HCT116 (cell line): ENCODE results near the gene RIPOR1. TPM values are rescaled to one million over a fixed set of nuclear protein-coding genes. Genes with fewer than 3 reads are reported as not detected.

Experiments used
- ATAC-seq: fragments of 200-7000 bp; cut with Tn5 transposase; 2 replicates; pipeline ENCODE4 v1.9.1; 2020; ENCODE audit warnings: mild to moderate bottlenecking, moderate library complexity
- BruUV-seq: library from RNA; stranded (reverse); fragments of 400-500 nt; replicated peaks from 2 replicates; lab custom pipeline; 2021; lab: Mats Ljungman, UMichigan
- CTCF ChIA-PET: fragments of 300-600 bp; sonication (Branson Sonifier 250); formaldehyde crosslinking; loops from one replicate; lab custom pipeline; 2021; ENCODE audit warnings: antibody characterized with exemption; lab: Charles Lee
- POLR2A ChIA-PET: fragments of 300-600, 350-600 bp; sonication (Branson Sonifier 250); formaldehyde crosslinking; loops from one replicate; lab custom pipeline; 2021; ENCODE audit warnings: antibody characterized with exemption; lab: Charles Lee
- RAD21 ChIA-PET, 2 experiments: fragments of 300-600 bp; sonication (Branson Sonifier 250); formaldehyde crosslinking; loops; one replicate each; lab custom pipeline; 2023; ENCODE audit warnings: low total read pairs in 2 of 2; ENCODE audit not compliant: uncharacterized antibody in 2 of 2, unreplicated experiment in 2 of 2, low non-redundant PET in 1 of 2; lab: Charles Lee
- DNase-seq: peaks from one replicate; pipeline ENCODE4 v3.0.0-alpha.2; 2010; ENCODE audit warnings: low read depth, low spot score
- H2AFZ ChIP-seq: fragments of 200-600 bp; shearing (Covaris generic), sonication (generic); 2 replicates; pipeline ENCODE4 v1.6.1; 2017; ENCODE audit warnings: low read depth, mixed run types, mixed read lengths, antibody characterized with exemption, low read length; ENCODE audit not compliant: poor library complexity, severe bottlenecking
- H3K27ac ChIP-seq: 2 replicates; pipeline ENCODE4 v1.5.1; 2012; ENCODE audit warnings: low read depth, low read length
- H3K27me3 ChIP-seq: fragments of 200-600 bp; sonication (generic); 2 replicates; pipeline ENCODE4 v1.6.1; 2016; ENCODE audit warnings: mixed run types, low read length, mixed read lengths; ENCODE audit not compliant: insufficient read depth
- H3K36me3 ChIP-seq, 2 experiments: fragments of 200-500 bp in 1 of 2; fragments of 200-600 bp in 1 of 2; sonication (Bioruptor generic) in 1 of 2; sonication (generic) in 1 of 2; 2 replicates each; pipeline versions ENCODE4 v1.5.1 to v1.6.1; 2014 to 2016; ENCODE audit warnings: low read length in 2 of 2, inconsistent platforms in 1 of 2, mixed read lengths in 1 of 2, mixed run types in 1 of 2; ENCODE audit not compliant: insufficient read depth in 2 of 2, control insufficient read depth in 1 of 2
- H3K4me1 ChIP-seq, 2 experiments: fragments of 200-600 bp in 1 of 2; sonication (generic) in 1 of 2; 2 replicates each; pipeline versions ENCODE4 v1.5.1 to v1.6.1; 2012 to 2017; ENCODE audit warnings: low read length in 2 of 2, inconsistent platforms in 1 of 2, mild to moderate bottlenecking in 1 of 2, mixed read lengths in 1 of 2, mixed run types in 1 of 2, moderate library complexity in 1 of 2; ENCODE audit not compliant: insufficient read depth in 2 of 2, control insufficient read depth in 1 of 2
- H3K4me2 ChIP-seq: fragments of 200-600 bp; sonication (generic); 2 replicates; pipeline ENCODE4 v1.6.1; 2017; ENCODE audit warnings: mixed run types, low read length, mixed read lengths
- H3K4me3 ChIP-seq, 2 experiments: fragments of 200-600 bp in 1 of 2; sonication (generic) in 1 of 2; replicated peaks in 1 of 2; 2 replicates each; pipeline ENCODE4 v1.5.1; 2011 to 2016; ENCODE audit warnings: low read length in 2 of 2, control low read depth in 1 of 2, low read depth in 1 of 2, mild to moderate bottlenecking in 1 of 2, mixed read lengths in 1 of 2, mixed run types in 1 of 2
- H3K79me2 ChIP-seq: fragments of 200-600 bp; sonication (generic); 2 replicates; pipeline ENCODE4 v1.6.1; 2017; ENCODE audit warnings: mild to moderate bottlenecking, mixed run types, low read length, moderate library complexity, mixed read lengths; ENCODE audit not compliant: insufficient read depth
- H3K9ac ChIP-seq: fragments of 200-600 bp; sonication (generic); 2 replicates; pipeline ENCODE4 v1.6.1; 2016; ENCODE audit warnings: low read length, mixed read lengths
- H3K9me2 ChIP-seq: fragments of 200-600 bp; sonication (generic), shearing (Covaris generic); 2 replicates; pipeline ENCODE4 v1.6.1; 2017; ENCODE audit warnings: mixed run types, mild to moderate bottlenecking, moderate library complexity; ENCODE audit not compliant: insufficient read depth
- H3K9me3 ChIP-seq, 2 experiments: fragments of 200-500 bp in 1 of 2; fragments of 200-600 bp in 1 of 2; sonication (Bioruptor generic) in 1 of 2; sonication (generic) in 1 of 2; 2 replicates each; pipeline ENCODE4 v1.6.1; 2014 to 2017; ENCODE audit warnings: low read length in 2 of 2, mixed read lengths in 2 of 2, inconsistent platforms in 1 of 2, low read depth in 1 of 2, mild to moderate bottlenecking in 1 of 2, mixed run types in 1 of 2, moderate library complexity in 1 of 2; ENCODE audit not compliant: control insufficient read depth in 1 of 2, insufficient read depth in 1 of 2
- H4K20me1 ChIP-seq: fragments of 200-600 bp; sonication (generic), shearing (Covaris generic); 2 replicates; pipeline ENCODE4 v1.6.1; 2017; ENCODE audit warnings: mixed run types, mild to moderate bottlenecking, moderate library complexity; ENCODE audit not compliant: insufficient read depth
- CBX3 ChIP-seq: IDR thresholded peaks from 2 replicates; pipeline ENCODE4 v1.6.1; 2012; ENCODE audit warnings: low read depth
- CEBPB ChIP-seq: IDR thresholded peaks from 2 replicates; pipeline ENCODE4 v1.6.1; 2012; ENCODE audit warnings: low read depth
- EZH2 ChIP-seq: fragments of 200-600 bp; sonication (generic); IDR thresholded peaks from 2 replicates; pipeline ENCODE4 v1.6.1; 2017; ENCODE audit warnings: antibody characterized with exemption, mixed run types
- JUND ChIP-seq: IDR thresholded peaks from 2 replicates; pipeline ENCODE4 v1.6.1; 2012
- POLR2AphosphoS5 ChIP-seq: IDR thresholded peaks from 2 replicates; pipeline ENCODE4 v1.6.1; 2011; ENCODE audit warnings: mild to moderate bottlenecking, low read depth, low read length, moderate library complexity
- RAD21 ChIP-seq: IDR thresholded peaks from 2 replicates; pipeline ENCODE4 v1.6.1; 2012; ENCODE audit warnings: low read depth, mild to moderate bottlenecking
- SP1 ChIP-seq: IDR thresholded peaks from 2 replicates; pipeline ENCODE4 v1.6.1; 2012; ENCODE audit warnings: low read depth
- SRF ChIP-seq: IDR thresholded peaks from 2 replicates; pipeline ENCODE4 v1.6.1; 2012; ENCODE audit warnings: low read depth
- ZFX ChIP-seq: fragments of 450-650 bp; IDR thresholded peaks from 2 replicates; pipeline ENCODE4 v1.6.1; 2017
- intact Hi-C: fragments of 100-400 bp; cut with micrococcal nuclease; formaldehyde crosslinking; loops from 2 replicates; pipeline ENCODE4 v1.10.0; 2022
- total RNA-seq: library from RNA; stranded (reverse); gene quantifications from one replicate; pipeline ENCODE4 v1.2.1, GENCODE V29; 2021; ENCODE audit not compliant: unreplicated experiment
- TF ChIP-seq, protein P1 (sequence below): IDR thresholded peaks from 2 replicates; pipeline ENCODE4 v1.6.1; 2011; ENCODE audit warnings: mild to moderate bottlenecking, low read length, moderate library complexity; ENCODE audit not compliant: insufficient replicate concordance; ENCODE audit errors: extremely low read depth
- TF ChIP-seq, protein P2 (sequence below): IDR thresholded peaks from 2 replicates; pipeline ENCODE4 v1.6.1; 2012; ENCODE audit warnings: low read depth
- TF ChIP-seq, protein P3 (sequence below): IDR thresholded peaks from 2 replicates; pipeline ENCODE4 v1.6.1; 2012
- TF ChIP-seq, protein P4 (sequence below), 3 experiments: fragments of 200-600 bp in 1 of 3; sonication (generic) in 1 of 3; IDR thresholded peaks in 2 of 3; conservative IDR thresholded peaks in 1 of 3; 2 replicates each; pipeline ENCODE4 v1.5.1; 2012 to 2017; ENCODE audit warnings: low read depth in 2 of 3, low read length in 2 of 3, antibody characterized with exemption in 1 of 3, borderline replicate concordance in 1 of 3, control low read depth in 1 of 3, mild to moderate bottlenecking in 1 of 3, mixed read lengths in 1 of 3, mixed run types in 1 of 3, moderate library complexity in 1 of 3; ENCODE audit not compliant: insufficient read depth in 1 of 3

The RIPOR1 gene
- total RNA-seq, 1 experiment from 2014 or later: 60.0 TPM

DNA sequence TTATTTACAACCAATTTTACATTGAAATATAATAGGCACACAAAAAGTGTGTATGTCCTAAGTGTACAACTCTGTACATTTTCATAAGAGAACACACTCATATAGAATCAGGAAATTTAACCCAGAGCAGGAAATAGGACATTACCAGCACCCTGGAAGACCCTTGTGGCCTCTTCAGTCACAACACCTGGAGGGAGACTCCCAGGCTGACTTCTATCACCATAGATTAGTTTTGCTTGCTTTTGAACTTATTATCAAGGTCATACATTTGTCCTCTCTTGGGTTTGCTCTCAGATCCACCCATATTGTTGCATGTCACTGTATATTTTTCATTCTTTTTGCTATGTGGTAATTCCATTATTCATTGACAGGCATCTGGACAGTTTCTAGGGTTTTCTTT is 5.8 kb downstream of the RIPOR1 start:
- Histone ChIP-seq H2AFZ (no peak overlapping the region), H3K4me2 (no peak overlapping the region), H4K20me1 (no peaks in the 10 kb centered on the region), H3K27ac (no peak overlapping the region), H3K79me2 (peaks cover 43% of the 10 kb centered on the region), H3K4me3 (no peak overlapping the region), H3K9me3 (no peaks in the 10 kb centered on the region), H3K9me2 (no peaks in the 10 kb centered on the region), H3K4me1 (peaks cover 6 to 22% of the 10 kb centered on the region in 2 experiments; a peak in 3 of 4 replicates), H3K9ac (no peak overlapping the region), H3K36me3 (no peaks in the 10 kb centered on the region; a peak in 1 of 4 replicates), H3K27me3 (no peaks in the 10 kb centered on the region)
- intact Hi-C loops: no loop called here
- no TSS peak for BruUV-seq
- ChIA-PET CTCF (interaction anchor here (1.9 kb wide), 2 partner anchors 12 to 13 kb away, joined by 5 to 8 read pairs; no protein-coding TSS in a partner anchor), RAD21 (no interaction called here), POLR2A (no interaction called here)
- TF ChIP-seq CBX3 (no peak), POLR2AphosphoS5 (no peak), RAD21 (no peak)
- TF ChIP-seq, protein P1, sequence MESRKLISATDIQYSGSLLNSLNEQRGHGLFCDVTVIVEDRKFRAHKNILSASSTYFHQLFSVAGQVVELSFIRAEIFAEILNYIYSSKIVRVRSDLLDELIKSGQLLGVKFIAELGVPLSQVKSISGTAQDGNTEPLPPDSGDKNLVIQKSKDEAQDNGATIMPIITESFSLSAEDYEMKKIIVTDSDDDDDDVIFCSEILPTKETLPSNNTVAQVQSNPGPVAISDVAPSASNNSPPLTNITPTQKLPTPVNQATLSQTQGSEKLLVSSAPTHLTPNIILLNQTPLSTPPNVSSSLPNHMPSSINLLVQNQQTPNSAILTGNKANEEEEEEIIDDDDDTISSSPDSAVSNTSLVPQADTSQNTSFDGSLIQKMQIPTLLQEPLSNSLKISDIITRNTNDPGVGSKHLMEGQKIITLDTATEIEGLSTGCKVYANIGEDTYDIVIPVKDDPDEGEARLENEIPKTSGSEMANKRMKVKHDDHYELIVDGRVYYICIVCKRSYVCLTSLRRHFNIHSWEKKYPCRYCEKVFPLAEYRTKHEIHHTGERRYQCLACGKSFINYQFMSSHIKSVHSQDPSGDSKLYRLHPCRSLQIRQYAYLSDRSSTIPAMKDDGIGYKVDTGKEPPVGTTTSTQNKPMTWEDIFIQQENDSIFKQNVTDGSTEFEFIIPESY: no peak
- ATAC-seq (no peak), DNase-seq (no peak)

DNA sequence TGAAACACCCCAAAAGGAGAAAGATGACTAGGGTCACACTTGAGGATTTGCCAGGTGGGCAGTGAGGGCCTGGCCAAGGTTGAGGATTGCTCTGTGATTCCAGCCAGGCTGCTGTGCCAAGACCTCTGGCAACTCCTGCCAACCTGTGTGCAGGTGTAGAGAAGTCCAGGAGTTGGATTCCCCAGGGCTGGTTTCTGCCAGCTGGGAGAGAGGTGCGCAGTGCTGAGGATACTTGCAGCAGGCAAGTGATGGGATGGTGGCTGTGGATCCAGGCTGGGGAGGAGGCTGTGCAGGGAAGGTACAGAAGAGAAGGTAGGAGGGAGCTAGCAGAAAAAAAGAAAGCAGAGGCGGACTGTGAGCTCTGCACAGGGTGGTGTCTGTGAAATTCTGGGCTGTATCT is 6.6 kb downstream of the RIPOR1 start:
- Histone ChIP-seq H3K9ac (no peak overlapping the region), H3K9me2 (no peaks in the 10 kb centered on the region), H3K79me2 (peaks cover 35% of the 10 kb centered on the region; the same call in 1 of the 2 replicates), H3K27ac (no peak overlapping the region), H3K27me3 (no peaks in the 10 kb centered on the region), H3K4me3 (no peak overlapping the region), H3K9me3 (no peaks in the 10 kb centered on the region), H2AFZ (no peak overlapping the region), H3K4me1 (peaks cover 6 to 14% of the 10 kb centered on the region in 2 experiments; a peak in 3 of 4 replicates), H3K4me2 (no peak overlapping the region), H4K20me1 (no peaks in the 10 kb centered on the region), H3K36me3 (peaks cover 0 to 3% of the 10 kb centered on the region in 2 experiments; a peak in 1 of 4 replicates)
- DNase-seq: no peak
- ChIA-PET CTCF (interaction anchor here (1.9 kb wide), 2 partner anchors 12 to 14 kb away, joined by 5 to 8 read pairs; no protein-coding TSS in a partner anchor), RAD21 (no interaction called here), POLR2A (no interaction called here)
- intact Hi-C loops: no loop called here
- no TSS peak for BruUV-seq
- ATAC-seq: no peak
- TF ChIP-seq, protein P2, sequence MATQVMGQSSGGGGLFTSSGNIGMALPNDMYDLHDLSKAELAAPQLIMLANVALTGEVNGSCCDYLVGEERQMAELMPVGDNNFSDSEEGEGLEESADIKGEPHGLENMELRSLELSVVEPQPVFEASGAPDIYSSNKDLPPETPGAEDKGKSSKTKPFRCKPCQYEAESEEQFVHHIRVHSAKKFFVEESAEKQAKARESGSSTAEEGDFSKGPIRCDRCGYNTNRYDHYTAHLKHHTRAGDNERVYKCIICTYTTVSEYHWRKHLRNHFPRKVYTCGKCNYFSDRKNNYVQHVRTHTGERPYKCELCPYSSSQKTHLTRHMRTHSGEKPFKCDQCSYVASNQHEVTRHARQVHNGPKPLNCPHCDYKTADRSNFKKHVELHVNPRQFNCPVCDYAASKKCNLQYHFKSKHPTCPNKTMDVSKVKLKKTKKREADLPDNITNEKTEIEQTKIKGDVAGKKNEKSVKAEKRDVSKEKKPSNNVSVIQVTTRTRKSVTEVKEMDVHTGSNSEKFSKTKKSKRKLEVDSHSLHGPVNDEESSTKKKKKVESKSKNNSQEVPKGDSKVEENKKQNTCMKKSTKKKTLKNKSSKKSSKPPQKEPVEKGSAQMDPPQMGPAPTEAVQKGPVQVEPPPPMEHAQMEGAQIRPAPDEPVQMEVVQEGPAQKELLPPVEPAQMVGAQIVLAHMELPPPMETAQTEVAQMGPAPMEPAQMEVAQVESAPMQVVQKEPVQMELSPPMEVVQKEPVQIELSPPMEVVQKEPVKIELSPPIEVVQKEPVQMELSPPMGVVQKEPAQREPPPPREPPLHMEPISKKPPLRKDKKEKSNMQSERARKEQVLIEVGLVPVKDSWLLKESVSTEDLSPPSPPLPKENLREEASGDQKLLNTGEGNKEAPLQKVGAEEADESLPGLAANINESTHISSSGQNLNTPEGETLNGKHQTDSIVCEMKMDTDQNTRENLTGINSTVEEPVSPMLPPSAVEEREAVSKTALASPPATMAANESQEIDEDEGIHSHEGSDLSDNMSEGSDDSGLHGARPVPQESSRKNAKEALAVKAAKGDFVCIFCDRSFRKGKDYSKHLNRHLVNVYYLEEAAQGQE: no peak
- TF ChIP-seq CEBPB: no peak
- TF ChIP-seq EZH2: no peak
- TF ChIP-seq CBX3: no peak
- no peak for TF ChIP-seq ZFX
- TF ChIP-seq SRF: no peak
- no peak for TF ChIP-seq RAD21
- TF ChIP-seq JUND: no peak
- TF ChIP-seq, protein P3, sequence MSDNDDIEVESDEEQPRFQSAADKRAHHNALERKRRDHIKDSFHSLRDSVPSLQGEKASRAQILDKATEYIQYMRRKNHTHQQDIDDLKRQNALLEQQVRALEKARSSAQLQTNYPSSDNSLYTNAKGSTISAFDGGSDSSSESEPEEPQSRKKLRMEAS: no peak
- TF ChIP-seq, protein P4, sequence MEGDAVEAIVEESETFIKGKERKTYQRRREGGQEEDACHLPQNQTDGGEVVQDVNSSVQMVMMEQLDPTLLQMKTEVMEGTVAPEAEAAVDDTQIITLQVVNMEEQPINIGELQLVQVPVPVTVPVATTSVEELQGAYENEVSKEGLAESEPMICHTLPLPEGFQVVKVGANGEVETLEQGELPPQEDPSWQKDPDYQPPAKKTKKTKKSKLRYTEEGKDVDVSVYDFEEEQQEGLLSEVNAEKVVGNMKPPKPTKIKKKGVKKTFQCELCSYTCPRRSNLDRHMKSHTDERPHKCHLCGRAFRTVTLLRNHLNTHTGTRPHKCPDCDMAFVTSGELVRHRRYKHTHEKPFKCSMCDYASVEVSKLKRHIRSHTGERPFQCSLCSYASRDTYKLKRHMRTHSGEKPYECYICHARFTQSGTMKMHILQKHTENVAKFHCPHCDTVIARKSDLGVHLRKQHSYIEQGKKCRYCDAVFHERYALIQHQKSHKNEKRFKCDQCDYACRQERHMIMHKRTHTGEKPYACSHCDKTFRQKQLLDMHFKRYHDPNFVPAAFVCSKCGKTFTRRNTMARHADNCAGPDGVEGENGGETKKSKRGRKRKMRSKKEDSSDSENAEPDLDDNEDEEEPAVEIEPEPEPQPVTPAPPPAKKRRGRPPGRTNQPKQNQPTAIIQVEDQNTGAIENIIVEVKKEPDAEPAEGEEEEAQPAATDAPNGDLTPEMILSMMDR (IDR thresholded peaks at IDR 0.05 in 2 of 3, conservative IDR thresholded peaks at IDR 0.05 in 1 of 3; ENCODE audit: borderline replicate concordance in 1 of 3, insufficient read depth in 1 of 3, low read depth in 2 of 3, low read length in 2 of 3): no peak
- TF ChIP-seq SP1: no peak
